Mononuclear cell (primary cell): ENCODE results near the gene PSMD14. TPM values are rescaled to one million over a fixed set of nuclear protein-coding genes. Genes with fewer than 3 reads are reported as not detected.

ENCODE experiments used
- H3K27me3 ChIP-seq: 2 replicates; pipeline ENCODE4 v1.6.0; 2011; ENCODE audit warnings: low read length, control low read depth; ENCODE audit not compliant: insufficient read depth
- H3K4me1 ChIP-seq: 2 replicates; pipeline ENCODE4 v1.5.1; 2011; ENCODE audit warnings: mild to moderate bottlenecking, low read length, control low read depth; ENCODE audit not compliant: insufficient read depth
- H3K4me3 ChIP-seq: 2 replicates; pipeline ENCODE4 v1.5.1; 2011; ENCODE audit warnings: mild to moderate bottlenecking, low read length, moderate library complexity
- H3K9me3 ChIP-seq: 2 replicates; pipeline ENCODE4 v1.5.1; 2011; ENCODE audit warnings: low read depth, mild to moderate bottlenecking, control low read depth, low read length
- total RNA-seq: library from RNA; depleted of rRNA; stranded (reverse); fragments of >200 nt; gene quantifications from one replicate; pipeline ENCODE4 v1.2.3, GENCODE V29; 2012

The PSMD14 gene
- total RNA-seq, 1 donor, result 34.2 TPM

GRCh38 chr2:161417438-161418274, 109.4 kb downstream of the PSMD14 start:
- Histone ChIP-seq H3K4me3 (no peak overlapping the region), H3K27me3 (peaks cover 98% of the 10 kb centered on the region), H3K9me3 (no peaks in the 10 kb centered on the region), H3K4me1 (peaks cover 47% of the 10 kb centered on the region)

- H3K4me3 ChIP-seq, result no peak overlapping the region
- peaks cover 52% of the 10 kb centered on the region for H3K4me1 ChIP-seq
- no peaks in the 10 kb centered on the region for H3K9me3 ChIP-seq
- peaks cover 100% of the 10 kb centered on the region for H3K27me3 ChIP-seq
Measured at GRCh38 chr2:161418275-161418714, 110.1 kb downstream of the PSMD14 start.

- no peaks in the 10 kb centered on the region for H3K9me3 ChIP-seq
- H3K4me1 ChIP-seq, result peaks cover 59% of the 10 kb centered on the region
- H3K4me3 ChIP-seq, result no peak overlapping the region
- peaks cover 100% of the 10 kb centered on the region for H3K27me3 ChIP-seq
Measured at GRCh38 chr2:161418715-161419637, 110.8 kb downstream of the PSMD14 start.

GRCh38 chr2:161419638-161420190, 111.5 kb downstream of the PSMD14 start:
- peaks cover 56% of the 10 kb centered on the region for H3K4me1 ChIP-seq
- no peak overlapping the region for H3K4me3 ChIP-seq
- H3K27me3 ChIP-seq, result peaks cover 100% of the 10 kb centered on the region
- H3K9me3 ChIP-seq, result no peaks in the 10 kb centered on the region

GRCh38 chr2:161420406-161421074, 112.3 kb downstream of the PSMD14 start:
- Histone ChIP-seq H3K9me3 (no peaks in the 10 kb centered on the region), H3K4me1 (peaks cover 48% of the 10 kb centered on the region), H3K27me3 (peaks cover 100% of the 10 kb centered on the region), H3K4me3 (no peak overlapping the region)

- H3K4me3 ChIP-seq, result no peak overlapping the region
- H3K27me3 ChIP-seq, result peaks cover 100% of the 10 kb centered on the region
- no peaks in the 10 kb centered on the region for H3K9me3 ChIP-seq
- H3K4me1 ChIP-seq, result peaks cover 37% of the 10 kb centered on the region
Measured at GRCh38 chr2:161421686-161422085, 113.5 kb downstream of the PSMD14 start.

DNA sequence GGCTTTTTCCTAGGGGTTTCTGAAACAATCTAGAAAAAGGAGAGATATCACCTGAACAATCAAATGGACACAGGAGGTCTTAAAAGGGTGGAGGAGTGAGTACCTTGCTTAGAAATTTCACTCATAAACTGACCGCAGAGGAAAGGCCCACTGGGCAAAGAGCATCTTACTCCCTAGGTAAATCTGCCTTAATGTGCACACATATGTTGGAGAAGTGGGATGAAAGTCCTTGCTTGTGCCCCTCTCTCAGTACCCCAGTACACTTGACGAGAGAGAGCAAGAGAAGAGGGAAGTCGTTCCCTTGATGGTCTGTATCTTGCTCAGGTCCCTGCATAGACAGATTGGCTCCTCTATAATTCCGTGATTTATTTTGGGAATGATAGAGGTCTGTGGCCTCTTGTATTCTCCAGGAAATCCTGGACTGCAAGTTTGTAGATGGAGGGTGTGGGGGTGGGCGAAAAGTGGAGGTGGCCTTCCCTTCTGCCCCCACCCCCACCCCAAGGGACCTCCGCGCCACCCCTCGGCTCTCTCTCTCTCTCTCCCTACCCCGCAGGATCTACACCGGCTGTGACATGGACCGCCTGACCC, 114.7 kb downstream of the PSMD14 start:
- Histone ChIP-seq H3K27me3 (peaks cover 99% of the 10 kb centered on the region), H3K4me1 (peaks cover 37% of the 10 kb centered on the region), H3K9me3 (no peaks in the 10 kb centered on the region), H3K4me3 (no peak overlapping the region)

DNA sequence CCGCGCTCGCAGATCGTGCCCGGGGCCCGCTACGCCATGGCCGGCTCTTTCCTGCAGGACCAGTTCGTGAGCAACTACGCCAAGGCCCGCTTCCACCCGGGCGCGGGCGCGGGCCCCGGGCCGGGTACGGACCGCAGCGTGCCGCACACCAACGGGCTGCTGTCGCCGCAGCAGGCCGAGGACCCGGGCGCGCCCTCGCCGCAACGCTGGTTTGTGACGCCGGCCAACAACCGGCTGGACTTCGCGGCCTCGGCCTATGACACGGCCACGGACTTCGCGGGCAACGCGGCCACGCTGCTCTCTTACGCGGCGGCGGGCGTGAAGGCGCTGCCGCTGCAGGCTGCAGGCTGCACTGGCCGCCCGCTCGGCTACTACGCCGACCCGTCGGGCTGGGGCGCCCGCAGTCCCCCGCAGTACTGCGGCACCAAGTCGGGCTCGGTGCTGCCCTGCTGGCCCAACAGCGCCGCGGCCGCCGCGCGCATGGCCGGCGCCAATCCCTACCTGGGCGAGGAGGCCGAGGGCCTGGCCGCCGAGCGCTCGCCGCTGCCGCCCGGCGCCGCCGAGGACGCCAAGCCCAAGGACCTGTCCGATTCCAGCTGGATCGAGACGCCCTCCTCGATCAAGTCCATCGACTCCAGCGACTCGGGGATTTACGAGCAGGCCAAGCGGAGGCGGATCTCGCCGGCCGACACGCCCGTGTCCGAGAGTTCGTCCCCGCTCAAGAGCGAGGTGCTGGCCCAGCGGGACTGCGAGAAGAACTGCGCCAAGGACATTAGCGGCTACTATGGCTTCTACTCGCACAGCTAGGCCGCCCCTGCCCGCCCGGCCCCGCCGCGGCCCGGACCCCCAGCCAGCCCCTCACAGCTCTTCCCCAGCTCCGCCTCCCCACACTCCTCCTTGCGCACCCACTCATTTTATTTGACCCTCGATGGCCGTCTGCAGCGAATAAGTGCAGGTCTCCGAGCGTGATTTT, 115.5 kb downstream of the PSMD14 start:
- H3K4me3 ChIP-seq, result no peak overlapping the region
- peaks cover 99% of the 10 kb centered on the region for H3K27me3 ChIP-seq
- H3K9me3 ChIP-seq, result no peaks in the 10 kb centered on the region
- H3K4me1 ChIP-seq, result peaks cover 29% of the 10 kb centered on the region

- peaks cover 99% of the 10 kb centered on the region for H3K27me3 ChIP-seq
- peaks cover 24% of the 10 kb centered on the region for H3K4me1 ChIP-seq
- H3K9me3 ChIP-seq, result no peaks in the 10 kb centered on the region
- H3K4me3 ChIP-seq, result no peak overlapping the region
Measured at GRCh38 chr2:161424394-161424769, 116.2 kb downstream of the PSMD14 start.

GRCh38 chr2:161424891-161425727, 116.9 kb downstream of the PSMD14 start:
- Histone ChIP-seq H3K4me3 (no peak overlapping the region), H3K9me3 (no peaks in the 10 kb centered on the region), H3K4me1 (peaks cover 24% of the 10 kb centered on the region), H3K27me3 (peaks cover 99% of the 10 kb centered on the region)

GRCh38 chr2:161425728-161426454, 117.7 kb downstream of the PSMD14 start:
- Histone ChIP-seq H3K4me3 (no peak overlapping the region), H3K27me3 (peaks cover 99% of the 10 kb centered on the region), H3K4me1 (peaks cover 24% of the 10 kb centered on the region), H3K9me3 (no peaks in the 10 kb centered on the region)

DNA sequence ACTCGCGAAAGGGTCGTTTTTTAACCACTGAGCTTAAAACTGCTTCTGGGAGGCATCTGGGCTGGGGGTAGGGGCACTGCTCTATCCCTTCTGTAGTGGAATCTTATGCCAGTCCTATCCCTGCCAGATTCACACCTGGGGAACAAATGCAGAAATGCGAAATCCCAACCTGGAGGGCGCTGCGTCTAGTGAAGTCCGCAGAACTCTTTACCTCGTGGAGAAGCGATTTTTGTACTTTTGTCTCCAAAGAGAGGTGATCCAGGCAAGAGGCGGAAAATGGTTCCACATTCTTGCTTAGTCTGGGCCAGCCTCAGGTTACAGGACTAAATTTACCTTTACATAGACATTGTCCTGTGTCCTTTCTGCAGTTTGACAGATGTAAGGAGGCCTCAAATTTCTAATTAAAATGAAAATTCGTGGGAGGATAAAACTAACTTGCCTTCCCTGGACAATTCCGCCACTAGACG, 118.3 kb downstream of the PSMD14 start:
- Histone ChIP-seq H3K27me3 (peaks cover 99% of the 10 kb centered on the region), H3K4me1 (peaks cover 24% of the 10 kb centered on the region), H3K9me3 (no peaks in the 10 kb centered on the region), H3K4me3 (no peak overlapping the region)
